HL-60 (cell line): Measurements from ENCODE around the gene DAZAP1.

Source experiments
- DNase-seq, 2 experiments: peaks; one replicate each; pipeline ENCODE4 v3.0.0-alpha.2; 2010 to 2020; ENCODE audit warnings: low read depth in 1 of 2, low spot score in 1 of 2
- H3K27ac ChIP-seq: fragments of 250-450 bp; sonication (Bioruptor Pico); replicated peaks from 2 replicates; pipeline ENCODE4 v1.5.1; 2020; ENCODE audit warnings: mild to moderate bottlenecking, moderate library complexity
- H3K27me3 ChIP-seq: fragments of 250-450 bp; sonication (Bioruptor Pico); 2 replicates; pipeline ENCODE4 v1.5.1; 2021; ENCODE audit warnings: mild to moderate bottlenecking, moderate library complexity; ENCODE audit not compliant: insufficient read depth, poor library complexity, severe bottlenecking
- H3K4me3 ChIP-seq: replicated peaks from 2 replicates; pipeline ENCODE4 v1.5.1; 2011; ENCODE audit warnings: mild to moderate bottlenecking, control low read depth, low read length; ENCODE audit not compliant: insufficient read depth
- CTCF ChIP-seq: IDR thresholded peaks from one replicate; pipeline ENCODE4 v1.5.1; 2011; ENCODE audit warnings: low read length, control low read depth, inconsistent platforms; ENCODE audit not compliant: insufficient read depth
- GABPA ChIP-seq: IDR thresholded peaks from 2 replicates; pipeline ENCODE4 v1.6.1; 2012; ENCODE audit warnings: low read depth
- POLR2AphosphoS5 ChIP-seq: IDR thresholded peaks from 2 replicates; pipeline ENCODE4 v1.6.1; 2012; ENCODE audit warnings: low read depth
- REST ChIP-seq: IDR thresholded peaks from 2 replicates; pipeline ENCODE4 v1.6.1; 2012; ENCODE audit warnings: low read depth; ENCODE audit not compliant: insufficient replicate concordance
- SPI1 ChIP-seq: IDR thresholded peaks from 2 replicates; pipeline ENCODE4 v1.6.1; 2012; ENCODE audit warnings: low read depth, mild to moderate bottlenecking, borderline replicate concordance

DAZAP1 gene

DNA sequence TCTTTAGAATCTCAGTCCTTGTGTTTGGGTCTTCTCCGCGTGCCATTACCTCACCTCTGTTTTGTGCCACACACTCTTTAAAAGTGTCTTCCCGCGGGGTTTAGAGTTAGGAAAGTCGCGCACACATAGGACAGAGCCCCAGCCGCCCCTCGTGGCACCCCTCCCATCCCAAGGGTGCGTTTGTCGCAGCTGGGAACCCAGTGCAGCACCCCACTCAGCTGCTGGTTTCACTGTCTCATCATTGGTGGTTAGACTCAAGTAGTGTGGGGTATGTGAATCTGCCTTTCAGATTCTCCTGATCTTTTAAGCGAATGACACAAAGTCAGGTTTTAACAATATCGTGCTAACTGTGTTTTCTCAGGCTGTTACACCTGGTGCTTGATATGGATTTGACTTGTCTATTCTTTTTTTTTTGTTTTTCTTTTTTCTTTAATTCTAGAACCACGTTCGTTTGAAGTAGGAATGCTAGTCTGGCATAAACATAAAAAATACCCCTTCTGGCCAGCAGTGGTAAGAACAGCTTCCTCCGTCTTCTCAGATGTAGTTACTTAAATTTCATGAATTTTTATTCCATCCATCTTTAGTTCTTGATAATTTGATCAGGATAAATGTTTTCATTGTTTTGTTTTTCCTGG is 43.2 kb upstream of the DAZAP1 start:
- Histone ChIP-seq H3K4me3 (no peak overlapping the region), H3K27me3 (no peaks in the 10 kb centered on the region), H3K27ac (peak overlapping the region; percentile 72)
- TF ChIP-seq REST (no peak), CTCF (no peak), POLR2AphosphoS5 (no peak), GABPA (no peak), SPI1 (no peak)
- DNase-seq = peak in 1 of 2 experiments; percentile 26

GRCh38 chr19:1365319-1366269 is 41.8 kb upstream of the DAZAP1 start:
- peak in 1 of 2 experiments; percentile 26 for DNase-seq
- Histone ChIP-seq H3K27me3 (no peaks in the 10 kb centered on the region), H3K4me3 (no peak overlapping the region), H3K27ac (peak overlapping the region; percentile 28)
- TF ChIP-seq SPI1 (no peak), CTCF (no peak), REST (no peak), POLR2AphosphoS5 (no peak), GABPA (no peak)

GRCh38 chr19:1366296-1366695 is 41.1 kb upstream of the DAZAP1 start:
- TF ChIP-seq GABPA (no peak), REST (no peak), POLR2AphosphoS5 (no peak), SPI1 (no peak), CTCF (no peak)
- no peak overlapping the region for H3K4me3 ChIP-seq
- H3K27me3 ChIP-seq = no peaks in the 10 kb centered on the region
- peak overlapping the region; percentile 91 for H3K27ac ChIP-seq
- DNase-seq = no peak
